GM21367 (cell line): ENCODE data around the gene SPRR2A.
"Not testable (repeated sequence)": the region's sequence is repeated elsewhere in the genome, so short reads cannot be mapped to it uniquely, and the experiment has no call there.

Source experiments
- ATAC-seq: cut with Tn5 transposase; IDR thresholded peaks from one replicate; pipeline ENCODE4 v1.9.1; 2021; ENCODE audit not compliant: unreplicated experiment

Gene SPRR2A

DNA sequence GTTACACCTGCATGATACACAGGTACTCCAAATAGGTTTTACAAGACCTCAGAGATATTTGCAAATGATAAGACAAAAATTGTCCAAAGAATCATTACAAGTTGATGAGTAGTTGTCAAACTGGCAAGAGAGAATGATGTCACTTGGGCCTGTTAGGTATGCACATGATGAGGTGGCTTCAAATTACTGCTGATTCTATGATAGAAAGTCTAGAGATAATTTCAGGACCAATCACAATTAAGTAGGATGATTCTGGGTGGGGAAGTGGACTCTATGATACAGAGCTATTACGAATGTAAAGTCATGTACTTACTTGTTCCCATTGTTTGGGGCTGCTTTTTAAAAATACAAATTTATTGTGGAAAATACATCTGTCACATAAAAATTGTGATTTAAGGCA lies 31.5 kb downstream of the SPRR2A start:
- no peak for ATAC-seq

- ATAC-seq: no peak
Observed at GRCh38 chr1:153024413-153024812, 32.9 kb downstream of the SPRR2A start.

- no peak for ATAC-seq
Observed at GRCh38 chr1:153023109-153023508, 34.2 kb downstream of the SPRR2A start.

GRCh38 chr1:153022340-153022739 lies 35.0 kb downstream of the SPRR2A start:
- not testable (repeated sequence) for ATAC-seq

DNA sequence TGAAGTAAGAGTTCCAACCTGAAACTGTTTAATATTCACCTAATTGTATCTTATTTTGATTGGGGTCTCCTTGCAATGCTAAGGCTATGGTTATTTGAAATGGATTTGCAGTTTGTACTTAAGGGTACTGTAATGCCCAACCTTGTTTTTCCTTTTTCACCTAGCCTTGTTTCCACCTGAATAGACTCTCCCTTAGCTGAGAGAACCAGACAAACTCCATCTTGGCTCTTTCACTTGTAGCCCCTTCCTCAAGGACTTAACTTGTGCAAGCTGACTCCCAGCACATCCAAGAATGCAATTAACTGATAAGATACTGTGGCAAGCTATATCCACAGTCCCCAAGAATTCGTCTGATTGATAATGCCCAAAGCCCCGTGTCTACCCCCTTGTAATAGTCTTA lies 35.5 kb downstream of the SPRR2A start:
- ATAC-seq: not testable (repeated sequence)

DNA sequence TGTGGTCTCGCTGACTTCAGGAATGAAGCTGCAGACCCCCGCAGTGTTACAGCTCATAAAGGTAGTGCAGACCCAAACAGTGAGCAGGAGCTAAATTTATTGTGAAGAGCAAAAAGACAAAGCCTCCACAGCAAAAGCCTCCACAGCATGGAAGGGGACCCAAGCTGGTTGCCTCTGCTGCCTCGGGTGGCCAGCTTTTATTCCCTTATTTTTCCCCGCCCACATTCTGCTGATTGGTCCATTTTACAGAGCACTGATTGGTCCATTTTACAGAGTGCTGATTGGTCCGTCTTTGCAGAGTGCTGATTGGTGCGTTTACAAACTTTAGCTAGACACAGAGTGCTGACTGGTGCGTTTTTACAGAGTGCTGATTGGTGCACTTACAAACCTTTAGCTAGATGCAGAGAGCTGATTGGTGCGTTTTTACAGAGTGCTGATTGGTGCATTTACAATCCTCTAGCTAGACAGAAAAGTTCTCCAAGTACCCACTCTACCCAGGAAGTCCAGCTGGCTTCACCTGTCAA lies 46.0 kb downstream of the SPRR2A start:
- ATAC-seq: not testable (repeated sequence)
